ENCODE measurements around the gene DNM2.

Gene DNM2

DNA sequence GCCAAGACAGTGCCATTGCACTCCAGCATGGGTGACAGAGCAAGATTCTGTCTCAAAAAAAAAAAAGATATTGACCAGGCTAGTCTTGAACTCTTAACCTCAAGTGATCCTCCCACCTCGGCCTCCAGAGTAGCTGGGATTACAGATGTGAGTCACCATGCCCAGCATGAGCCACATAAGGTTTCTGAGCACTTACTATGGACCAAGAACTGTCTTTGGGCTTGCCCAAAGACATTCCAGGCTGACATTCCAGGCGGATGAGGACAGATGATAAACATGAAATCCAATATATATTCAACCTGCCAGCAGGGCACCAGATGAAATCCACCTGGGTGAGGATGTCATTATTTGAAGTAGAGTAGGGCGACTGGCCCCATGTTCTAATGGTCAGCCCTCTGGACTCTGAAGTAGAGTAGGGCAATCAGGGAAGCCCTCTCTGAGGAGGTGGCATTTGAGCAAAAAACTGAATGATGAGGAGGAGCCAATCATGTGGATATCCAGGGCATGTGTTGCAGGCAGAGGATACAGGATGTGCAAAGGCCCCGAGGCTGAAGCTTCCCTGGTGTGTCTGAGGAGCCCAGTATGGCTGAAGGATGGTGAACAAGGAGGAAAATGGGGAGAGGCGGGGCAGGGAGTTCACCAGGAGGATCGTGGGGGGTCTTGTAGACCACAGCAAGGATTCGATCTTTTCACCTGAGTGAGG, 134.4 kb downstream of the DNM2 start:
- no peak overlapping the region for H2AFZ ChIP-seq (ENCODE audit: insufficient read depth, low read length, poor library complexity)
- no CpG with 5 or more reads among the region's 7 CpGs for WGBS (ENCODE audit: extremely low coverage, insufficient coverage, insufficient read length)

DNA sequence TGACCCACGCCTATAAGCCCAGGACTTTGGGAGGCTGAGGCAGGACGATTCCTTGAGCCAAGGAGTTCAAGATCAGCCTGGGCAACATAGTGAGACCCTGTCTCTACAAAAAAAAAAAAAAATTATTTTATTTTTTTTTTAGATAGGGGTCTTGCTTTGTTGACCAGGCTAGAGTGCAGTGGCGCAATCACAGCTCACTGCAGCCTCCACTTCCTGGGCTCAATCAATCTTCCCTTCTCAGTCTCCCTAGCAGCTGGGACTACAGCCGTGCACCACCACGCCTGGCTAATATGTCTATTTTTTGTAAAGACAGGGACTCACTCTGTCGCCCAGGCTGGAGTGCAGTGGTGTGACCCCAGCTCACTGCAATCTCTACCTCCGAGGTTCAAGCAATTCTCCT, 135.1 kb downstream of the DNM2 start:
- WGBS (ENCODE audit: extremely low coverage, insufficient coverage, insufficient read length) = no CpG with 5 or more reads among the region's 7 CpGs

More for the DNA sequence above, 134.4 kb downstream of the DNM2 start:
- Histone ChIP-seq H3K4me3 (ENCODE audit: low read depth, low read length) (no peak overlapping the region), H3K9me3 (ENCODE audit: insufficient read depth, low read depth, low read length) (peaks cover 3% of the 10 kb centered on the region), H3K4me2 (ENCODE audit: low read length) (no peak overlapping the region), H2AK5ac (ENCODE audit: low read length) (no peak overlapping the region), H3K79me2 (ENCODE audit: control insufficient read depth, insufficient read depth, low read length, poor library complexity) (no peaks in the 10 kb centered on the region), H2BK12ac (ENCODE audit: low read length) (no peak overlapping the region), H4K91ac (ENCODE audit: low read depth, low read length) (no peak overlapping the region), H3K4me1 (ENCODE audit: control insufficient read depth in 1 of 2, insufficient read depth in 2 of 2, low read length in 2 of 2) (no peaks in the 10 kb centered on the region), H3K9ac (ENCODE audit: low read length) (no peak overlapping the region), H3K27me3 (ENCODE audit: insufficient read depth, low read length) (no peaks in the 10 kb centered on the region), H2BK120ac (ENCODE audit: insufficient read depth, low read length, poor library complexity) (no peak overlapping the region), H4K8ac (ENCODE audit: low read depth, low read length) (no peak overlapping the region), H2BK5ac (ENCODE audit: low read depth, low read length, poor library complexity) (no peak overlapping the region), H3K14ac (ENCODE audit: low read length) (no peak overlapping the region), H3K27ac (ENCODE audit: low read depth, low read length) (no peak overlapping the region), H4K12ac (ENCODE audit: low read depth, low read length) (no peak overlapping the region), H3K18ac (ENCODE audit: low read length) (no peak overlapping the region), H3K36me3 (ENCODE audit: control insufficient read depth in 1 of 2, insufficient read depth in 2 of 2, low read length in 2 of 2) (no peaks in the 10 kb centered on the region), H3K23ac (ENCODE audit: low read length) (peak overlapping the region; percentile 40), H3K79me1 (ENCODE audit: low read length) (no peaks in the 10 kb centered on the region), H3K4ac (ENCODE audit: low read depth, low read length) (no peak overlapping the region)
- DNase-seq = peak; percentile 75 to 81

DNA sequence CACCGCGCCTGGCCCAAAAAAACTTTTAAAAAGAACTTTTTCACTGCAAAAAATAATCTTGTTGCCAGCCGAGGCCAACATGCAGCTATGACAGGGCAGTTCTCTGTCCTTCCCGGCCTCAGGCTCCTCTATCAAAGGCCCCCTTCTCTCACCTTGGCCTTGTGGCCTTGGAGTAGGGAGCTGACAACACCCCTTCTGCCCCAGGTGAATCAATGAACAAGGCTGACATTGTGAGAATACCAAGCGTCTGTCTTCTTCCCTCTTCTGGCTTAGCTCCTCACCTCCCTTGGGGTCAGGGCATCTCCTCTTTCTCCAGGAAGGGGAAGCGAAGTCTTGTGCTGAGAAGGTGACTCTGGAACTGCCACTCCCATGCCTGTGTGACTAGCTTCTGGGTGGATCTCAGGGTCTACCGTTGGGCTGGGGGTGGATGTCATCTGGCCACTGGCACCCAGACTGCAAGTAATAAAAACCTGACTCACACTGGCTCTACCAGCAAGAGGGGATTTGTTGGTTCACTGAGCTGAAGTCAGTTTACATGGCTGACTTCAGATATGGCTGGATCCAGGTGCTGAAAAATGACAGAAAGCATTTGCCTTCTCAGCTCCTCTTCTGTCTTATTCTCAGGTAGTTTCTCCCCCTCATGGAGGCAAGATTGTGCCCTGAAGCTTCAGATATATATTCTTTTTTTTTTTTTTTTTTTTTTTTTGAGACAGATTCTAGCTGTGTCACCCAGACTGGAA, 136.6 kb downstream of the DNM2 start:
- Histone ChIP-seq H3K9ac (ENCODE audit: low read length) (no peak overlapping the region), H3K14ac (ENCODE audit: low read length) (no peak overlapping the region), H3K79me1 (ENCODE audit: low read length) (no peaks in the 10 kb centered on the region), H2BK12ac (ENCODE audit: low read length) (no peak overlapping the region), H2AFZ (ENCODE audit: insufficient read depth, low read length, poor library complexity) (no peak overlapping the region), H3K23ac (ENCODE audit: low read length) (no peak overlapping the region), H3K4me1 (ENCODE audit: control insufficient read depth in 1 of 2, insufficient read depth in 2 of 2, low read length in 2 of 2) (no peaks in the 10 kb centered on the region), H3K36me3 (ENCODE audit: control insufficient read depth in 1 of 2, insufficient read depth in 2 of 2, low read length in 2 of 2) (no peaks in the 10 kb centered on the region), H2BK5ac (ENCODE audit: low read depth, low read length, poor library complexity) (no peak overlapping the region), H3K27ac (ENCODE audit: low read depth, low read length) (no peak overlapping the region), H4K12ac (ENCODE audit: low read depth, low read length) (no peak overlapping the region), H2BK120ac (ENCODE audit: insufficient read depth, low read length, poor library complexity) (no peak overlapping the region), H3K4me3 (ENCODE audit: low read depth, low read length) (no peak overlapping the region), H3K79me2 (ENCODE audit: control insufficient read depth, insufficient read depth, low read length, poor library complexity) (no peaks in the 10 kb centered on the region), H4K8ac (ENCODE audit: low read depth, low read length) (no peak overlapping the region), H3K9me3 (ENCODE audit: insufficient read depth, low read depth, low read length) (peaks cover 3% of the 10 kb centered on the region), H3K4ac (ENCODE audit: low read depth, low read length) (no peak overlapping the region), H3K4me2 (ENCODE audit: low read length) (no peak overlapping the region), H3K27me3 (ENCODE audit: insufficient read depth, low read length) (no peaks in the 10 kb centered on the region), H2AK5ac (ENCODE audit: low read length) (no peak overlapping the region), H3K18ac (ENCODE audit: low read length) (no peak overlapping the region), H4K91ac (ENCODE audit: low read depth, low read length) (no peak overlapping the region)
- DNase-seq = no peak
- WGBS (ENCODE audit: extremely low coverage, insufficient coverage, insufficient read length) = no CpG with 5 or more reads among the region's 7 CpGs

More for the DNA sequence above, 135.1 kb downstream of the DNM2 start:
- no peak overlapping the region for H2BK12ac ChIP-seq (ENCODE audit: low read length)
- H3K14ac ChIP-seq (ENCODE audit: low read length) = no peak overlapping the region
- H4K12ac ChIP-seq (ENCODE audit: low read depth, low read length) = no peak overlapping the region
- no peak overlapping the region for H3K18ac ChIP-seq (ENCODE audit: low read length)
- H4K91ac ChIP-seq (ENCODE audit: low read depth, low read length) = no peak overlapping the region
- H3K36me3 ChIP-seq (ENCODE audit: control insufficient read depth in 1 of 2, insufficient read depth in 2 of 2, low read length in 2 of 2) = no peaks in the 10 kb centered on the region
- H2AFZ ChIP-seq (ENCODE audit: insufficient read depth, low read length, poor library complexity) = no peak overlapping the region
- no peak for DNase-seq
- H3K4me1 ChIP-seq (ENCODE audit: control insufficient read depth in 1 of 2, insufficient read depth in 2 of 2, low read length in 2 of 2) = no peaks in the 10 kb centered on the region
- no peaks in the 10 kb centered on the region for H3K79me1 ChIP-seq (ENCODE audit: low read length)
- no peaks in the 10 kb centered on the region for H3K27me3 ChIP-seq (ENCODE audit: insufficient read depth, low read length)
- no peak overlapping the region for H2BK5ac ChIP-seq (ENCODE audit: low read depth, low read length, poor library complexity)
- no peak overlapping the region for H3K4me2 ChIP-seq (ENCODE audit: low read length)
- no peak overlapping the region for H2BK120ac ChIP-seq (ENCODE audit: insufficient read depth, low read length, poor library complexity)
- H3K27ac ChIP-seq (ENCODE audit: low read depth, low read length) = no peak overlapping the region
- H3K9ac ChIP-seq (ENCODE audit: low read length) = no peak overlapping the region
- H4K8ac ChIP-seq (ENCODE audit: low read depth, low read length) = no peak overlapping the region
- H3K9me3 ChIP-seq (ENCODE audit: insufficient read depth, low read depth, low read length) = peaks cover 3% of the 10 kb centered on the region
- H2AK5ac ChIP-seq (ENCODE audit: low read length) = no peak overlapping the region
- no peak overlapping the region for H3K23ac ChIP-seq (ENCODE audit: low read length)
- H3K79me2 ChIP-seq (ENCODE audit: control insufficient read depth, insufficient read depth, low read length, poor library complexity) = no peaks in the 10 kb centered on the region
- H3K4me3 ChIP-seq (ENCODE audit: low read depth, low read length) = no peak overlapping the region
- no peak overlapping the region for H3K4ac ChIP-seq (ENCODE audit: low read depth, low read length)

DNA sequence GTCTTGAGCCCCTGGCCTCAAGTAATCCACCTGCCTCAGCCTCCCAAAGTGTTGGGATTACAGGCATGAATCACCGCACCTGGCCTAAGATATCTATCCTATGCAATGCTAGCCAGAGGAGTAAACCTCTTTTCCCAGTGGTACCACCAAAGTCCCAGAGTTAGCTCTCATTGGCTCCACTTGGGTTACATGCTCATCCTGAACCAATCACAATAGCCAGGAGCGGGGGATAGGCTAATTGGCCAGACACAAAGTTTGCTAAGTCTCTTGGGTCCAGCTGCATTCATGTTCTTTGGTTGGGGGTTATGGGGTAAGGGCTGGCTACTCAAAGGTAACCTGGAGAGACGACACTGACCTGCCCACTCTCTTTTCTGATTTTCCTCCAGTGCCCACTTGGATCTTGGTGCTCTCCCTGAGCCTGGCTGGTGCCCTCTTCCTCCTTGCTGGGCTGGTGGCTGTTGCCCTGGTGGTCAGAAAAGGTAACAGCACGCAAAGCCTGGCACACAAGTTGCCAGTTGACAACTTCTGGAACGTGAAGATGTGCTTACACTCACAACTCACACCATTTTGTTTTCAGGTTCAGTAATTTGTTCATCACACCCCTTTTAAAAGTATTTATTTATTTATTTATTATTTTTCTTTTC, 138.1 kb downstream of the DNM2 start:
- Histone ChIP-seq H2BK5ac (ENCODE audit: low read depth, low read length, poor library complexity) (no peak overlapping the region), H2AK5ac (ENCODE audit: low read length) (no peak overlapping the region), H4K91ac (ENCODE audit: low read depth, low read length) (no peak overlapping the region), H2BK120ac (ENCODE audit: insufficient read depth, low read length, poor library complexity) (no peak overlapping the region), H3K9me3 (ENCODE audit: insufficient read depth, low read depth, low read length) (peaks cover 3% of the 10 kb centered on the region), H3K23ac (ENCODE audit: low read length) (no peak overlapping the region), H3K4me2 (ENCODE audit: low read length) (no peak overlapping the region), H3K79me2 (ENCODE audit: control insufficient read depth, insufficient read depth, low read length, poor library complexity) (no peaks in the 10 kb centered on the region), H3K18ac (ENCODE audit: low read length) (no peak overlapping the region), H3K4ac (ENCODE audit: low read depth, low read length) (no peak overlapping the region), H2AFZ (ENCODE audit: insufficient read depth, low read length, poor library complexity) (no peak overlapping the region), H3K4me1 (ENCODE audit: control insufficient read depth in 1 of 2, insufficient read depth in 2 of 2, low read length in 2 of 2) (no peaks in the 10 kb centered on the region), H3K27ac (ENCODE audit: low read depth, low read length) (no peak overlapping the region), H3K9ac (ENCODE audit: low read length) (no peak overlapping the region), H2BK12ac (ENCODE audit: low read length) (no peak overlapping the region), H3K27me3 (ENCODE audit: insufficient read depth, low read length) (no peaks in the 10 kb centered on the region), H4K12ac (ENCODE audit: low read depth, low read length) (no peak overlapping the region), H3K36me3 (ENCODE audit: control insufficient read depth in 1 of 2, insufficient read depth in 2 of 2, low read length in 2 of 2) (no peaks in the 10 kb centered on the region), H3K79me1 (ENCODE audit: low read length) (no peaks in the 10 kb centered on the region), H3K4me3 (ENCODE audit: low read depth, low read length) (no peak overlapping the region), H4K8ac (ENCODE audit: low read depth, low read length) (no peak overlapping the region), H3K14ac (ENCODE audit: low read length) (no peak overlapping the region)
- WGBS (ENCODE audit: extremely low coverage, insufficient coverage, insufficient read length) = no CpG with 5 or more reads among the region's 5 CpGs
- peak in 1 of 2 donors; percentile 43 for DNase-seq
